Measurements from ENCODE around the gene ITGAV.

Gene ITGAV

GRCh38 chr2:186575302-186575701 is 14.6 kb upstream of the ITGAV start:
- peak; percentile 87 to 97 (median 92) for DNase-seq

- DNase-seq: peak in 1 of 4 experiments; percentile 15
Measured at GRCh38 chr2:186575856-186576255, 14.0 kb upstream of the ITGAV start.

DNA sequence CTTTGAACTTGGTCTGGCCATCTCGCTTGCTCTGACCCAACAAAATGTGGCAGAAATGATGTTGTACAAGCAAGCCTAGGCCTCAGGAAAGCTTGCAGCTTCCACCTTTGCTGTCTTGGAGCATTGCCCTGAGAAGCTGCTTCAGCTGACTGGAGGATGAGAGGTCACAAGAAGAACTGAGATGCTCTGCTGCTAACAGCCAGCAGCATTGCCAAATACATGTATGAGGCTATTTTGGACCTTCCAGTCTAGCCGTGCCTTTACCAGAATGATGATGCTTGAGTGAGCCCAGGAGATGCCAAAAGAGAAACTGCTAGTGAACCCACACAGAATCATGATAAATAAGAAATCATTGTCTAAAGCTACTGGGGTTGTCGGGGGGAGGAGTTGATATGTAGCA is 13.2 kb upstream of the ITGAV start:
- DNase-seq: peak in 2 of 4 experiments; percentile 8 to 34

- no peak for DNase-seq
Measured at GRCh38 chr2:186582698-186583097, 7.2 kb upstream of the ITGAV start.

DNA sequence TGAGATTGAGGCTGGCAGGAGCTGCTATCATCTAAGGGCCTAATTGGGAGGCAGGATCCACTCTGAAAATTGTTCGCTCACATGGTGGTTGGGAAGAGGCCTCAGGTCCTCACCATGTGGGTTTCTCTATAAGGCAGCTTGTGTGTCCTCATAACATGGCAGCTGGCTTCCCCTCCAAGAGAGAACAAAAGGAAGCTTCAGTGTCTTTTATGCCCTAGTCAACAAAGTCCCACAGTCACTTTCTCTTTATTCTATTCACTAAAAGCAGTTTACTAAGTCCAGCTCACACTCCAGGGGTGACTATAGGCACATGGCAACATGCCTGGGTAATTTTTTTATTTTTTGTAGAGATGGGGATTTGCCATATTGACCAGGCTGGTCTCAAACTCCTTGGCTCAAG is 5.8 kb upstream of the ITGAV start:
- no peak for DNase-seq

GRCh38 chr2:186588421-186588820 is 1.4 kb upstream of the ITGAV start:
- no peak for DNase-seq

DNA sequence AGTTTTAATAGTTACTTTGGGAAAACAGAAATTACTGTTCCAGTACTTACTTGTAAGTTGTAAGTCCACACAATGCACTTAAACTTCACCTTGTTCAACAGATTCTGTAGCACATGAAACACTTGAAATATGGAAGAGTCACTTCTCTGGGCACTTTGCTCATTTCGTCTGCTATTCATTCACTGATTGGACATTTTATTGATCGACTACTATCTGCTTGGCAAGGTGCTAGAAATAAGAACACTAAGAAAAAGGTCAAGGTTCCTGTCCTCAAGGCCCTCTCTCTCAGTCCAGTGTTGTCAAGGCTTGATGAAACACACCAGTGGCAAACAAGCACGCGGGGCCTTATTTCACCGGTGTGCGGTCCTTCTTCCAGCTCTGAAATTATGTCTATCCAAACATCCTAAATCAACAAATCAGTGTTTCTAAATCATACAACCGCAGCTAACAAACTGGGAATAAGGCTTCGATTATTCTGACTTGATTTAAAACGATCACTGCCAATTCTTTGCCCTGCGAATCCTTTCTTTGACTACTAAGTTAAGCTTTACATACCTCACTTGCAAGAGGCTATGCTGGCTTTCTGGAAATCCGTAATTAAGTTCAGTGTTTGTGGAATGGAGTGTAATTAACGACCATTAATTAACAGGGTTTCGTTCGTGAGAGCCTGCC is 780 bp upstream of the ITGAV start:
- peak in 1 of 4 experiments; percentile 11 for DNase-seq

DNA sequence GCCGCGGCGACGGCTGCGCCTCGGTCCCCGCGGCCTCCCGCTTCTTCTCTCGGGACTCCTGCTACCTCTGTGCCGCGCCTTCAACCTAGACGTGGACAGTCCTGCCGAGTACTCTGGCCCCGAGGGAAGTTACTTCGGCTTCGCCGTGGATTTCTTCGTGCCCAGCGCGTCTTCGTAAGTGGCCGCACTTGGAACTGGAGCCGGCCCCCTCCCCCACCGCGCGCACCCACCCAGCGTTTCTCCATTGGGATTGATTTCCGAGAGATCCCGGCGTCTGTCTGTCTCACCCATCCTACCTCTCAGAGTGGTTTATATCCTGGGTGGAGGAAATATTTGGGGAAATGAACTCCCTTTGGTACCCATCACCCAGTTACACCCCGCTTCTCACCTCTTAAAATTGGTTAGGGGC is 498 bp downstream of the ITGAV start:
- no peak for DNase-seq

GRCh38 chr2:186590759-186591505 is 1.1 kb downstream of the ITGAV start:
- peak; percentile 26 to 52 (median 44) for DNase-seq

- no peak for DNase-seq
Measured at GRCh38 chr2:186591506-186591890, 1.6 kb downstream of the ITGAV start.

- DNase-seq: no peak
Measured at GRCh38 chr2:186592137-186592875, 2.5 kb downstream of the ITGAV start.

DNA sequence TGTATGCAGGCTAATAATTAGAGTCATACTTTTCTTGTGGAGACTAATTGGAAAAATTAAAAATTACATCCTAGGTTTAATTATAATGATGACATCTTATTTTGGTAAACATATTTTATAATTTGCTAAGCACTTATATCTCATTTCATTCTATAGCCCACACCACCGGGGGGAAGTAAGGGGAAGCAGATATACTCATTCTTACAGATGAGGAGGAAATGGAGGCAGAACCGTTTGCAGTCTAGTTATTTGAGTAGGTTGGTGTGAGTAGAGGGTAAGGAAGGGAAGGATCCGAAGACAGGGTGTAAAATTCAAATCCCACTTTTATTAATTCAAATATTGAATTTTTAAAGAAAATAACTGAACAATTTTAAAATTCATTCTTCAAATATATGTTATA is 3.7 kb downstream of the ITGAV start:
- DNase-seq: peak in 1 of 4 experiments; percentile 16

DNA sequence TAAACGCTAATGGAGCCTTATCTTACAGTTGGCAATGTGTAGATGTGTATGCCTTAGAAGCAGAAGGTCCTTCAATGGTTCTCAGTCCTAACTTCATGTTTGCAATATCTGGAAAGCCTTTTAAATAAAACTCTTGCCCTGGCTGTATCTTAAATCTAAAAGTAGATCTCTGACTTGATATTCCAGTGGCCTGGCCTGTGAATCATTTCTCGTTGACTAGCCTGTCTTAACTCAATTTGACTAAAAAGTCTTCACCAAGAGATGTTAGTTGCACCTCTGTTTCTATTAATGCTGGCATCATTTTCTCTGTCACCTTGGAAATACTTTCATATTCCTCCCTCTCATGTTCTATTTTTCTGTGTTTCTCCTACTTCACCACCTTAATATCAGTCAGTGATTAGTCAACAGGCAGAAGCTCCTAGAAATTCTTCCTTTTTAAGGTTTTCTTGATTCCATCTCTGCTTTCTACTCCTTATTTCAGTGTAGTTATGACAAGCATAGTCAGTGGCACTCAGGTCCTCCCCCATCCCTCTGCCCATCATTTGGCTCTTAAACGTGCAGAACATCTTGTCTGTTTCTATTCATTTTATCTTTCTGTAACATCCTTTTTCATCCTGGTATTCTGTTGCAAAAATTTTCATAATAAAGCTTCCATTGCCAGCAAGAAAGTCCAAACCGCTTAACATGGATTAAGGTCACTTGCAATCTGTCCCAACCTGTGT is 4.3 kb downstream of the ITGAV start:
- no peak for DNase-seq

- no peak for DNase-seq
Measured at GRCh38 chr2:186595219-186595618, 5.4 kb downstream of the ITGAV start.

DNA sequence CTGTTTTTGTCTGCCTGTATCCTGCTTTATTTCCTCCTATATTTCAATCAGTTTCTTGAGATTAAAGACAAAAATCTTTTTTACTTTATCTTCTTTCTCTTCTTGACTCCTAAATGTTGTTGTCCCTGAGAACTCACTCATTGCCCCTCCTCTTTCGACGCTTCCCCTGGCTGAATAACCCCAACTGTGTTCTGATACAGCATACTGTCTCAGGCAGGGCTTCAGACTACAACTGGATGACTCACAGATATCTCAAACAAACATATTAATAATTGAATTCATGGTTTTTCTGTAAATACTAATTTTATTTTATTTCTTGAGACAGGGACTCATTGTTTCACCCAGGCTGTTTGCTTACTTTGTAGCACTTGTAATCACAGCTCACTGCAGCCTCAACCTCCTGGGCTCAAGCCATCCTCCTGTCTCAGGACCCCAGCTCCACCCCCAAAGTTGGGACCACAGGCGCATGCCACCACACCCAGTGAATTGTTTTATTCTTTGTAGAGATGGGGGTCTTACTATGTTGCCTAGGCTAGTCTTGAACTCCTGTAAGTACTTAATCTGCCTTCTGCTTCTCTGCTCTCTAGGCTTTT is 9.4 kb downstream of the ITGAV start:
- DNase-seq: no peak

GRCh38 chr2:186603286-186603685 is 13.4 kb downstream of the ITGAV start:
- no peak for DNase-seq

- no peak for DNase-seq
Measured at GRCh38 chr2:186605041-186605440, 15.2 kb downstream of the ITGAV start.

DNA sequence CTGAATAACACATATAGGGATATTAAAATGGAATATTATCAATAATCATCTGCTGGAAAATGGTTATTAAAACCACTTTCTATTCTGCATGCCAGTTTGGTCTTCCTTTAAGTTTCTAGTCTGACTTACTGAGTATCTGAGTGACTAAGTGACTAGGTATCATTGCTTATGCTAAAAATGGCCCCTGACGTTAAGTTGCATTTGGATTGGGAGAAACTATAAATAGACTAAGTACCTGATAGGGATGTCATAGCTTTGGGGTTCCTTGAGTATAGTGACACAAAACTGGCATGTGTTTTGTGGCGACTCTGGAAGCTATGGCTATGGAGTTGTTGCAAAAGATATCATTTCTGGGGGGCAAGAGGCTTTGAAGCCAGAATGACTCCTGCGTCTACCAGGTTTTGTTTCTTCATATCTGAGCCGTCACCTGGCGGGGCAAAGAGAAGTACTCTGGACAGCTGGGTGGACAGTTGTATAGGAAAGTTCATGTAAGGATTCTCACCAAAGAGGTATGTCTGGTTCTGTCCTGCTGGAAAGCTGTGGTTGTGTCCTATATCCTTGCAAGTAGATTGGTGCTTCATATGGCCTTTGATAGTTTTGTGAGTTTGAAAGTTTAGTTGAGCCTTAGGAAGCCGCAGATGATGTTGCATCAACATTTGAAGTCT is 17.9 kb downstream of the ITGAV start:
- DNase-seq: no peak

DNA sequence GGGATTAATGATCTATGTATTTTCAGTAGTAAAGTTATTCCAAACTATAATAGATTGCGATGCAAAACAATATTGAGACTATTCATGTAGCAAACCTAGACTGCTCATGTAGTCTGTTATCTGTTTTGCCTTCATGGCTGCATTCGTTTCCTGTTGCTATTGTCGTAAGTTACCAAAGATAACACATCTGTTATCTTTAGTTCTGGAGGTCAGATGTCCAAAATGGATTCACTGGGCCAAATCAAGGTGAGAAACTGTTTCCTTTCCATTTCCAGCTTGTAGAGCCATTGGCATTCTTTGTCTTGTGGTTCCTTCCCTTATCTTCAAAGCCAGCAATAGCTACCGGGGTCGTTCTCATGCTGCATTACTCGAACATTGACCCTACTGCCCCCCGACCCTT is 20.9 kb downstream of the ITGAV start:
- DNase-seq: no peak

DNA sequence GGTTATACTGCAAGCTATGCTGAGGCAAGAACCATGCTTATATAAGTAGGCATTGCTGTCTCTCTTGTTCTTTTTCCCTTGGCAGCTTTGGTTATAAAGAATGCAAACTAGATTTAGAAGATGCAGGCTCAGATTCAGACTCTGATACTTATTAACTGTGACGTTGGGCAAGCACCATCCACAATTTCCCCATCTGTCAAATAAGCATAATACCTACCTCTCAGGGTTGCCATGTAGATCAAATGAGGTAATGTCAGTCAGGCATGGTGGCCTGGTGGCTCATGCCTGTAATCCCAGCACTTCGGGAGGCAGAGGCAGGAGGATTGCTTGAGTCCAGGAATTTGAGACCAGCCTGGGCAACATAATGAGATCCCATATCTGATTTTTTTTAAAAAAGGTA is 21.7 kb downstream of the ITGAV start:
- no peak for DNase-seq

- no peak for DNase-seq
Measured at GRCh38 chr2:186612026-186612425, 22.2 kb downstream of the ITGAV start.

All from suppressor macrophage (primary cell).